Measurements from ENCODE around the gene MEIS2.

GRCh38 chr15:37094915-37095711, 5.2 kb downstream of the MEIS2 start:
- TF ChIP-seq CTCF (IDR thresholded peaks at IDR 0.05; ENCODE audit: low read depth, low read length) (no peak), EZH2phosphoT487 (IDR thresholded peaks at IDR 0.05; ENCODE audit: low read depth) (no peak)

Measured in OCI-LY3 (cell line).